Stimulated activated CD8-positive, alpha-beta memory T cell treated with anti-CD3 and anti-CD28 coated beads, Interleukin-7, amount 100 ng/mL, for 1 hour (primary cell): ENCODE results near the gene ESPN.

Source experiments
- DNase-seq, 2 donors: peaks; one replicate each; pipeline ENCODE4 v3.0.0-alpha.2; 2020; ENCODE audit warnings: low read depth in 2 of 2

The ESPN gene

DNA sequence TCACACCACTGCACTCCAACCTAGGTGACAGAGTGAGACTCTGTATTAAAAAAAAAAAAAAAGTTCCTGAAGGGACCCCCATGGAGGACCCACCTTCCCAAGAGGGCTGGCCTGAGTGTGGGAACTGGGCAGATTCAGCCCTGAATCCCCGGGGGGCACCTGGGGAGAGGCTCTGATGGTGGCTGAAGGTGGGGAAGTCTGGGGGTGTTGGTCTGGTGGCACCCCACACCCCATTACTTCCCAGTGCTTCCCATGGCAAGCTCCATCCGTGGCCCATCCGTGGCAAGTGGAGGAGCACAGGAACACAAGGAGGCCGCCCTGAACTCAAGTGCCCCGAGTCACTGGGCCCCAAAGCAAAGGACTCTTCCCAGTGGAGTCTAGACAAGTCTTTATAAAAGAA is 42.2 kb downstream of the ESPN start:
- DNase-seq, result no peak

- DNase-seq, result no peak
Measured at GRCh38 chr1:6467224-6467623, 42.6 kb downstream of the ESPN start.

GRCh38 chr1:6467744-6468688 is 43.4 kb downstream of the ESPN start:
- DNase-seq, result no peak

DNA sequence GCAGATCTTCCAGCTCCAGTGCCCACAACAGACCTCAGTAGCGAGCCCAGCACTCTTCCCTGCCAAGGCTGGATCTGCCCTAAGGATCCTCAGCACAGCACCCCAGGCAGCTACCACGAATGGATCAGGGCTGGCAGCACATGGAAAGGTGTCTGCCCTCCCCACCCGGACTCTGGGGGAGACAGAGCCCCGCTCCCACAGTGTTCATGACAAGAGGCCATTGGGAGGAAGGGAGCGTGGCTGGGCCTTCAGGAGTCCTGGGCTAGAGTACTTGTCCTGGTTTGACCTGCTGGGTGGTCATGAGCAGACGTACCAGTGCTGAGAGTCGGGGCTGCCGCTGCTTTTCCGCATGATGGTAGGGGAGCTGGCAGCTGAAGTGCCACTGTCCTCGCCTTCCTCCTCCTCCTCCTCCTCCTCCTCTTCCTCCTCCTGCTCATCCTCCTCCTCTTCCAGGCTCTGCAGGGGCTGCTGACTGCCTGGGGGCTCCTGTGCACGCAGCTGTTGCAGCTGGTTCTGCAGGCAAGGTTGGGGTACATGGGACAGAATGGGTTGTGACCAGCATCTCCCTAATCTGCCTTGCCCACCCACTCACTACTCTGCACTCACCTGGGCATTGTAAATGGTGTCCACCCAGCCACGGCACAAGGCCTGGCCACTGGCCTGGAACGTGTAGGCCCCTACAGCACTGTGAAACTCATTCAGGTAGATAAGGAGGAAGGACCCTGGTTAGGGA is 44.3 kb downstream of the ESPN start:
- no peak for DNase-seq

DNA sequence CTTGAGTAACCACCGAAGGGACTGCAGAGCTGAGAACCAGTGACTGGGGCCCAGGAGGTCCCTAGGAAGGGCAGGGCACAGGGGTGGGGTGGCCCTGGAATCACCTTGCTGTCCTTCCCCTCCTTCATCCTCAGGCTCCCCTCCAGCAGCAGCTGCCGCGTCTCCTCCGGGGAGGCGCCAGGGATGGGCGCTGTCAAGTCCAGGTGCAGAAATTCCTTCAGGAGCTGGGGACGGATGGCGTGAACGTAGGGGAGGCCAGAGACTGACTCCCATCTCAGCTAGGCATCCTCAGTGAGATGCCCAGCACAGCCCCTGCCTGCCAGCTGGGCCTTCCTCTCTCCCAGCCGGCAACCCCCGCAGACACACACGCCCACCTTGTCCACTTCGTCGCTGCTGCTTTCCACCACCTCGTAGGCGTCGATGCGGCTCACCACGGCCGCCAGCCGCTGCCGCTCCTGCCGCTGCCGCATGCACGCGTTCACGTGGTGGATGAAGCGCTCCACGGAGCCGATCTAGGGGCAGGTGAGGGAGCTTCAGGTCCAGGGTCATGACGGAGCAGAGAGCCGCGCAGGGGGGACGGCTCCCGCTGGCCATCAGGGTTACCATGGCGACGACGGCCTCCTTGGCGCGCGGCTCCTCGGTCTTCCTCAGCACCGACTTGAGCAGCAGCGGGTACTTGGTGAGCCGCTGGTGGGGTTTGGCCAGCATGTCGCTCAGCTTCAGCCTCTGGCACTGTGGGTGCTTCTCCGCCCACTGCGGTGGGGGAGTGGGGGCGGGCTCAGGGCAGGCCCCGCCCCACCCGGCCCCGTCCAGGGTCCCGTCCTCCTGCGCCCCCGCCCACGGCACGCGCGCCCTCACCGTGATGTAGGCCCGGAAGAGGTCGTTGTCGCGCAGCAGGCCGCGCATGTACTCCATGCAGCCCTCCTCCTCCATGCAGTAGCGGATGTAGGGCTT is 45.8 kb downstream of the ESPN start:
- DNase-seq, result no peak

DNA sequence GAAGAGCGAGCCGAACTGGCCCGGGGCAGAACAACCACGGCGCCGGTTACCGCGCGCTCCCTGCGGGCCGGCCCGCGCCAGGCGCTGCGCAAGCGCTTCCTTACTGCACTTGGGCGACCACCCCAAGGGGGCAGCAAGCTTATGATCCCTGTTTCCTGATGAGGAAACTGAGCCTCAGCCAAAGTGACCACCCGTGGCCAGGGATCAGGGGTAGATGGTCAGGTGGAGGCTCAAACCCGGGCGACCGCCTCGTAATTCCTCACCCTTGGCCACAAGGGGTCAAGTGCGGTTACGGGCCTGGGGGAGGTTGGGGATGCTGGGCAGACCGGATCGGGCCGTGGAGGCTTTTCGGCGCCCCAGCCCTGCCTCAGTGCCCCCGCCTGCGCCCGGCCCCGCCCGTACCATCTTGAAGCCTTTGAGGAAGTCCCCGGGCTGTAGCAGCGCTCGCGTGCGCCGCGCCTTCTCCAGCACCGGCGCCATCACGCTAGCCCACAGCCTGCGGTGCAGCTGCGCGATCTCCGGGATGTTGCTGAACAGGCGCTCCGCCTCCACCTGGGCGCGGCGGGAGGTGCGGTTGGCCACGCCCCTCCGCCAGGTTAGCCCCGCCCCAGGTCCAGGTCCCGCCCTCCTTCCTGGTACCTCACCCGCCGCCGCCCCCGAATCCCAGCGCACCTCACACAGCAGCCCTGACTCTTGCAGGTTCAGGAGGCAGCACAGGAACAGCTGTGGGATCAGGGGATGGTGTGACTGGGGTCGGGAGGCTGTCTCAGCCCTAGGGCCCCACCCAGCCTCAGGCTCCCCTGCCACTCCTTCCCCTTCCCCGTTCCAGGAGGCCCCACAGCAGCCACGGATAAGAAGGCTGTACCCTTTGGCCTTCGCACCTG is 46.8 kb downstream of the ESPN start:
- DNase-seq, result no peak

GRCh38 chr1:6471970-6472368 is 47.4 kb downstream of the ESPN start:
- no peak for DNase-seq

DNA sequence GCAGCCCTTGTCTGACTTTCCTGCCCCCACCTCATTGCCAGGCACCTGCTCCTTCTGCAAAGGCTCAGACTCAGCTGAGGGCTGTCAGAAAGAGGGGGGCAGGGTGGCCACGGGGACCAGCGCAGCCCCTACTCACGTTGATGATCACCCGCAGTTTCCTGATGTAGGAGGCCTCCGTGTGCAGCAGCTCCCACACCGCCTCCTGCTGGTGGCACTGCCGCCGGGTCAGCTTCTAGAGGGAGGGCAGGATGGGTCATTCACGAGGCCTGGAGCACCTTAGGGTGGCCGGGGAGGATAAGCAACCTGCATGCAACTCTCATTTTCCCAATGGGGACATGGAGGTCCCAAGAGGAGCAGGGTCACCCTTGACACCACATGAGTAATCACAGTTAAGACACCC is 47.8 kb downstream of the ESPN start:
- no peak for DNase-seq

- no peak for DNase-seq
Measured at GRCh38 chr1:6473156-6473555, 48.6 kb downstream of the ESPN start.

- no peak for DNase-seq
Measured at GRCh38 chr1:6473974-6474814, 49.6 kb downstream of the ESPN start.

- DNase-seq, result no peak
Measured at GRCh38 chr1:6474815-6475282, 50.3 kb downstream of the ESPN start.

DNA sequence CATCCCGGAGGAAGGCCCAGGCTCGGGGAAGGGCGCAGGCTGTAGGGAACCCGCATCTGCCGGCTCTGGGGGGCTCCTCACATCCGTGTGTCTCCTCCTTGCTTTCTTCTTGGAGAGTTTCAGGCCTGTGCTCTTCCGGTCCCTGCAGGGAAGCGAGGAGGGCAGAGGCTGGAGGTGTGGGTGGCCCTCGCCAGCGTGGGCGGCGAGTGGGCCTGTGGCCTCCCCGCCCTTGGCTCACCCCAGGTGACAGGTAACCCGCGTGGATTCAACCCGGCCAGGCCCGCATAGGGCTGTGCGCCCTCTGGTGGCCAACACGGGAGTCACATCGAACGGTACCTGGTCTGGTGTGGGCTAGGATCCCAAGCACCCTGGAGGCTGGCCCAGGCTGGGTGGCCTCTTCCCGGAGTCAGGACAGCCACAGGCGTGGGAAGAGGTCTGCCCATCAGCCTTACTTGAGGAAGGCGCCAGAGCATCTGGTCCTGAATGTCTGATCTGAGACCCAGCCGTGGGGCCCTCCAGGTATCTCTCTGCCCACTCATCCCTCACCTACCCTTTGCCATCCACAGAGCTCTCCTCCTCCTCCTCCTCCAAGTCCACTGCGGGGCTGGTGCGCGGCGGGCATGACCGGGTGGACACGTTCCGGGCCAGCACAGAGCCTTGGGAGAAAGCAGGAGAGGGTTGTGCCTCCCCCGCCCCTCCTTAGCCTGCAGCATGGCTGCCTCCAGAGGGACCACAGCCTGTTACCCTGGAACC is 51.0 kb downstream of the ESPN start:
- DNase-seq, result peak; percentile 56 to 69

DNA sequence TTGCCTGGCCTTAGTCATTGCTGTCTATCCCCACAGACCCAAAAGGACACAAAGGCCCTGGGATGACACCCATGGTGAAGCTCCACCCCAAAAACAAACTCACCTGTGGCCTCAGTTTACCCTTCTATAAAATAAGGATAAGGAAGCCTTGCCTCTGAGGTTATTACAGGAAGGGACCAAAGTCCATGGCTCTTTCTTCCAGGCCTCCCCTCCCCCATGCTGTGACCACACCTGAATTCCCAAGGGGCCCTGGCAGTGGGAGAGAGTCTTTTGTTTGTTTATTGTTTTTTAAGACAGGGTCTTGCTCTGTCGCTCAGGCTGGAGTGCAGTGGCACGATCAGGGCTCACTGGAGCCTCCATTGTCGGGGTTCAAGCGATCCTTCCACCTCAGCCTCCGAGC is 51.9 kb downstream of the ESPN start:
- no peak for DNase-seq

DNA sequence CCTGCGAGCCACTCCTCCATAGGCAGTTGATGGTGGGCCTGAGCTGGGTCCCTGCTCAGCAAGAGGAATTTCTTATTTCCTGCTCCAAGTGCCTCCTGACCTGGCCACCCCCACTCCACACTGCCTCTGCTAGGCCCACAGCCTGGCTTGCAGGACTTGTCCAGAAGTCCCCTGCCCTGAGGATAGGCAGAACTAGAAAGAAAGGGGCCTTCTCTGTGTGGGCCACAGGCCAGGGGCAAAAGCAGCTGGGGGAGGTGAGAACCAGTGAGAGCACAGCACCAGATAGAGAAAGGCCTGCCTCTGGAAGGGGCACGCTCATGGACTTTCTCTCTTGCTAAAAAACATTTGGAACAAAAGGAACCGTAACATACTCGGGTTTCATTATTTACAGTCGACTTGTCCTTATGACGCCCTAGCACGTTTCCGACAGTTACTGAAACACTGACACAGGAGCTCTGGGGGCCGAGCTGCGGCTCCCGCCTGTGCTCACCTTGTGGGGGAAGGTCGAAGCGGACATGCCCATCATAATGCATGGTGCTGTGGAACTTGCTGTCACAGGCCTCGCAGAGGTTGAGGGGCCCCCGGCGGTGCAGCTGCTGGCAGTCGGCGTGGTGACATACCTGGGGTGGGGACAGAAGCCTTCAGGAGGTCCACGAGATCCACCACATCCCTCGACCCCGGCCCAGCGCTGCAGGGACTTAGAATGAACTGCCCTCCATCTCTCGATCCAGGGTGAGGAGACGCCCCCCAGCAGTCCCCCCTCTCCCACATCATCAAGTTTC is 52.7 kb downstream of the ESPN start:
- DNase-seq, result no peak

GRCh38 chr1:6481820-6482219 is 57.2 kb downstream of the ESPN start:
- no peak for DNase-seq

- no peak for DNase-seq
Measured at GRCh38 chr1:6483017-6483760, 58.6 kb downstream of the ESPN start.

DNA sequence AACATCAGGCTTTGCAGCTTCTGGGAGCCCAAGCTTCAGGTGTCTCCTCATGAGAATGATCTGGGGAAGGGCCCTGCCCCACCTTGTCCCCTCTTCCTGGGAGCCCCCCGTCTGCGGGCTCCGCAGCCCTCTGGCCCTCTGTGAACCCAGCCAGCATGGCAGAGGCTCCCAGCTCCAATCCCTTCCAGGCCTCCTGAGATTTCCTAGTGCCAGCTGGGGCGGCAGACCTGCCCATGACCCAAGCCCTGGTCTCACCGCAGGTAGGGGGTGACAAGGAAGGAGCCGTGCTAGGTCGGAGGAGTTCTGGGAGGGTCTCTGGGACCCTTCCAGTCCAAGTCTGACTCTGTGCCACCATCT is 59.2 kb downstream of the ESPN start:
- no peak for DNase-seq

- DNase-seq, result no peak
Measured at GRCh38 chr1:6484826-6485167, 60.2 kb downstream of the ESPN start.
